T-helper 2 cell treated with Interferon-gamma antibody and Interleukin-4, amounts not matched to agents 5 μg/mL and 100 μg/mL, for 36 hours (primary cell): ENCODE measurements around the gene PRKCQ.

Experiments
- DNase-seq: peaks from one replicate; pipeline ENCODE4 v3.0.0; 2021; ENCODE audit warnings: low spot score
- H3K27ac Mint-ChIP-seq: one replicate; pipeline ENCODE4 v1.8.0; 2021; ENCODE audit warnings: mild to moderate bottlenecking, mixed read lengths
- H3K27me3 Mint-ChIP-seq: one replicate; pipeline ENCODE4 v1.8.0; 2021; ENCODE audit warnings: low read depth, mixed read lengths
- H3K36me3 Mint-ChIP-seq: one replicate; pipeline ENCODE4 v1.8.0; 2021; ENCODE audit warnings: low read depth, mixed read lengths
- H3K4me1 Mint-ChIP-seq: one replicate; pipeline ENCODE4 v1.8.0; 2021; ENCODE audit warnings: low read depth, mixed read lengths
- H3K4me3 Mint-ChIP-seq: one replicate; pipeline ENCODE4 v1.8.0; 2022; ENCODE audit warnings: mild to moderate bottlenecking, moderate library complexity, mixed read lengths
- H3K9me3 Mint-ChIP-seq: one replicate; pipeline ENCODE4 v1.8.0; 2021; ENCODE audit warnings: mixed read lengths

PRKCQ gene

GRCh38 chr10:6516281-6516928, 63.7 kb downstream of the PRKCQ start:
- peaks cover 73% of the 10 kb centered on the region for H3K4me1 Mint-ChIP-seq
- no peak overlapping the region for H3K4me3 Mint-ChIP-seq
- no peaks in the 10 kb centered on the region for H3K27me3 Mint-ChIP-seq
- peaks cover 68% of the 10 kb centered on the region for H3K36me3 Mint-ChIP-seq
- DNase-seq, result no peak
- no peak overlapping the region for H3K27ac Mint-ChIP-seq
- H3K9me3 Mint-ChIP-seq, result peaks cover 20% of the 10 kb centered on the region

- H3K4me3 Mint-ChIP-seq, result no peak overlapping the region
- H3K4me1 Mint-ChIP-seq, result peaks cover 68% of the 10 kb centered on the region
- DNase-seq, result no peak
- peaks cover 27% of the 10 kb centered on the region for H3K9me3 Mint-ChIP-seq
- peak overlapping the region; percentile 17 for H3K27ac Mint-ChIP-seq
- H3K27me3 Mint-ChIP-seq, result no peaks in the 10 kb centered on the region
- H3K36me3 Mint-ChIP-seq, result peaks cover 71% of the 10 kb centered on the region
These were observed 65.0 kb downstream of the PRKCQ start for GRCh38 chr10:6514844-6515780.

GRCh38 chr10:6514180-6514579, 65.9 kb downstream of the PRKCQ start:
- Mint-ChIP-seq H3K4me1 (peaks cover 59% of the 10 kb centered on the region), H3K36me3 (peaks cover 78% of the 10 kb centered on the region), H3K27ac (peak overlapping the region; percentile 78), H3K4me3 (no peak overlapping the region), H3K27me3 (no peaks in the 10 kb centered on the region), H3K9me3 (peaks cover 27% of the 10 kb centered on the region)
- no peak for DNase-seq

GRCh38 chr10:6513476-6513875, 66.6 kb downstream of the PRKCQ start:
- H3K4me3 Mint-ChIP-seq, result peak overlapping the region; percentile 17
- peaks cover 81% of the 10 kb centered on the region for H3K36me3 Mint-ChIP-seq

GRCh38 chr10:6512182-6512581, 67.9 kb downstream of the PRKCQ start:
- no peaks in the 10 kb centered on the region for H3K27me3 Mint-ChIP-seq
- no peak for DNase-seq
- no peak overlapping the region for H3K27ac Mint-ChIP-seq
- peaks cover 27% of the 10 kb centered on the region for H3K9me3 Mint-ChIP-seq
- H3K4me3 Mint-ChIP-seq, result no peak overlapping the region
- H3K36me3 Mint-ChIP-seq, result peaks cover 89% of the 10 kb centered on the region
- peaks cover 64% of the 10 kb centered on the region for H3K4me1 Mint-ChIP-seq

More at GRCh38 chr10:6513476-6513875, 66.6 kb downstream of the PRKCQ start:
- Mint-ChIP-seq H3K27ac (peak overlapping the region; percentile 78), H3K9me3 (peaks cover 27% of the 10 kb centered on the region), H3K27me3 (no peaks in the 10 kb centered on the region), H3K4me1 (peaks cover 58% of the 10 kb centered on the region)
- DNase-seq, result peak; percentile 45

- no peak overlapping the region for H3K4me3 Mint-ChIP-seq
- H3K9me3 Mint-ChIP-seq, result peaks cover 27% of the 10 kb centered on the region
- H3K27ac Mint-ChIP-seq, result peak overlapping the region; percentile 67
- peaks cover 93% of the 10 kb centered on the region for H3K36me3 Mint-ChIP-seq
- H3K27me3 Mint-ChIP-seq, result no peaks in the 10 kb centered on the region
- DNase-seq, result no peak
- H3K4me1 Mint-ChIP-seq, result peaks cover 61% of the 10 kb centered on the region
These were observed 68.7 kb downstream of the PRKCQ start for GRCh38 chr10:6511347-6511746.

- peak overlapping the region; percentile 88 for H3K27ac Mint-ChIP-seq
These were observed 72.8 kb downstream of the PRKCQ start for GRCh38 chr10:6507311-6507710.

GRCh38 chr10:6505300-6505699, 74.8 kb downstream of the PRKCQ start:
- no peaks in the 10 kb centered on the region for H3K9me3 Mint-ChIP-seq
- H3K36me3 Mint-ChIP-seq, result peaks cover 81% of the 10 kb centered on the region
- H3K4me1 Mint-ChIP-seq, result peaks cover 62% of the 10 kb centered on the region
- no peaks in the 10 kb centered on the region for H3K27me3 Mint-ChIP-seq
- DNase-seq, result no peak
- peak overlapping the region; percentile 40 for H3K4me3 Mint-ChIP-seq
- H3K27ac Mint-ChIP-seq, result peak overlapping the region; percentile 76

More at GRCh38 chr10:6507311-6507710, 72.8 kb downstream of the PRKCQ start:
- DNase-seq, result peak; percentile 71
- H3K4me3 Mint-ChIP-seq, result peak overlapping the region; percentile 55
- H3K9me3 Mint-ChIP-seq, result peaks cover 17% of the 10 kb centered on the region
- peaks cover 55% of the 10 kb centered on the region for H3K4me1 Mint-ChIP-seq
- peaks cover 85% of the 10 kb centered on the region for H3K36me3 Mint-ChIP-seq
- H3K27me3 Mint-ChIP-seq, result no peaks in the 10 kb centered on the region

- Mint-ChIP-seq H3K4me3 (peak overlapping the region; percentile 26), H3K27ac (peak overlapping the region; percentile 77), H3K27me3 (no peaks in the 10 kb centered on the region), H3K36me3 (peaks cover 74% of the 10 kb centered on the region), H3K4me1 (peaks cover 64% of the 10 kb centered on the region), H3K9me3 (no peaks in the 10 kb centered on the region)
- DNase-seq, result peak; percentile 64
These were observed 75.8 kb downstream of the PRKCQ start for GRCh38 chr10:6504296-6504695.

GRCh38 chr10:6503171-6503570, 76.9 kb downstream of the PRKCQ start:
- Mint-ChIP-seq H3K27ac (peak overlapping the region; percentile 64), H3K4me1 (peaks cover 68% of the 10 kb centered on the region), H3K36me3 (peaks cover 75% of the 10 kb centered on the region), H3K9me3 (no peaks in the 10 kb centered on the region), H3K27me3 (no peaks in the 10 kb centered on the region), H3K4me3 (peak overlapping the region; percentile 11)
- no peak for DNase-seq

GRCh38 chr10:6501931-6502330, 78.1 kb downstream of the PRKCQ start:
- Mint-ChIP-seq H3K4me1 (peaks cover 57% of the 10 kb centered on the region), H3K9me3 (no peaks in the 10 kb centered on the region), H3K27ac (peak overlapping the region; percentile 40), H3K4me3 (no peak overlapping the region), H3K36me3 (peaks cover 72% of the 10 kb centered on the region), H3K27me3 (no peaks in the 10 kb centered on the region)
- DNase-seq, result no peak

- Mint-ChIP-seq H3K4me3 (no peak overlapping the region), H3K9me3 (no peaks in the 10 kb centered on the region), H3K27ac (no peak overlapping the region), H3K27me3 (no peaks in the 10 kb centered on the region), H3K36me3 (peaks cover 57% of the 10 kb centered on the region), H3K4me1 (peaks cover 47% of the 10 kb centered on the region)
- DNase-seq, result no peak
These were observed 80.1 kb downstream of the PRKCQ start for GRCh38 chr10:6499974-6500373.

- Mint-ChIP-seq H3K27ac (peak overlapping the region; percentile 84), H3K36me3 (peaks cover 51% of the 10 kb centered on the region), H3K9me3 (no peaks in the 10 kb centered on the region), H3K4me1 (peaks cover 41% of the 10 kb centered on the region), H3K27me3 (no peaks in the 10 kb centered on the region), H3K4me3 (peak overlapping the region; percentile 78)
- peak; percentile 71 for DNase-seq
These were observed 81.3 kb downstream of the PRKCQ start for GRCh38 chr10:6498771-6499170.

GRCh38 chr10:6497620-6498019, 82.5 kb downstream of the PRKCQ start:
- DNase-seq, result no peak
- peak overlapping the region; percentile 78 for H3K4me3 Mint-ChIP-seq
- H3K4me1 Mint-ChIP-seq, result peaks cover 37% of the 10 kb centered on the region
- H3K27ac Mint-ChIP-seq, result peak overlapping the region; percentile 33
- no peaks in the 10 kb centered on the region for H3K27me3 Mint-ChIP-seq
- no peaks in the 10 kb centered on the region for H3K9me3 Mint-ChIP-seq
- H3K36me3 Mint-ChIP-seq, result peaks cover 46% of the 10 kb centered on the region
